Astrocyte (in vitro differentiated cells and primary cell): ENCODE measurements around the gene NOCT.

Experiments
- EZH2 ChIP-seq: IDR thresholded peaks from 2 replicates; pipeline ENCODE4 v1.6.1; 2012; ENCODE audit warnings: mild to moderate bottlenecking, low read length, inconsistent platforms; ENCODE audit not compliant: insufficient read depth
- TF ChIP-seq, protein P1 (sequence below): IDR thresholded peaks from 2 replicates; pipeline ENCODE4 v1.5.1; 2011; ENCODE audit warnings: low read depth, mild to moderate bottlenecking, inconsistent platforms, low read length, moderate library complexity; ENCODE audit not compliant: insufficient read depth

DNA sequence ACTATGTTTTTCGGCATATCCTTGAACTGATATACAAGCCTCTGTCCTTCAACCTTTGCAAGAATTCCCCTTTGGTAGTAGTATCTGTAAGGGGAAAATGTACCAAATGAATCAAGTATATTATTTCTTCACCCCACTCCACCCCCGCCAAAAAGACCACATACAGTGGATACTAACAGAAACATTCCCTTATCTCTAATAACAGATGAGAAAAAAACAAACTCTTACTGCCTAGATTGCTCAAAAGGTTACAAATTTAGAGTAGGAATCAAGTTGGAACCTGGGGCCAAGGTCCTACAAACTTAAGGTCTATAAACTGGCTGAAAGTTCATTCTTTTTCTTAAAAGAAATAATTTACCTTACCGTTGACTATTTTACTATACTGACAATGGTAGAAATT is 45.0 kb downstream of the NOCT start:
- TF ChIP-seq, protein P1, sequence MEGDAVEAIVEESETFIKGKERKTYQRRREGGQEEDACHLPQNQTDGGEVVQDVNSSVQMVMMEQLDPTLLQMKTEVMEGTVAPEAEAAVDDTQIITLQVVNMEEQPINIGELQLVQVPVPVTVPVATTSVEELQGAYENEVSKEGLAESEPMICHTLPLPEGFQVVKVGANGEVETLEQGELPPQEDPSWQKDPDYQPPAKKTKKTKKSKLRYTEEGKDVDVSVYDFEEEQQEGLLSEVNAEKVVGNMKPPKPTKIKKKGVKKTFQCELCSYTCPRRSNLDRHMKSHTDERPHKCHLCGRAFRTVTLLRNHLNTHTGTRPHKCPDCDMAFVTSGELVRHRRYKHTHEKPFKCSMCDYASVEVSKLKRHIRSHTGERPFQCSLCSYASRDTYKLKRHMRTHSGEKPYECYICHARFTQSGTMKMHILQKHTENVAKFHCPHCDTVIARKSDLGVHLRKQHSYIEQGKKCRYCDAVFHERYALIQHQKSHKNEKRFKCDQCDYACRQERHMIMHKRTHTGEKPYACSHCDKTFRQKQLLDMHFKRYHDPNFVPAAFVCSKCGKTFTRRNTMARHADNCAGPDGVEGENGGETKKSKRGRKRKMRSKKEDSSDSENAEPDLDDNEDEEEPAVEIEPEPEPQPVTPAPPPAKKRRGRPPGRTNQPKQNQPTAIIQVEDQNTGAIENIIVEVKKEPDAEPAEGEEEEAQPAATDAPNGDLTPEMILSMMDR: no peak
- TF ChIP-seq EZH2: no peak
